ENCODE results near the gene GPC3. TPM values are rescaled to one million over a fixed set of nuclear protein-coding genes. Genes with fewer than 3 reads are reported as not detected.

The GPC3 gene
- total RNA-seq, 1 experiment from 2014 or later = 233 TPM

- Mint-ChIP-seq H3K4me1 (ENCODE audit: low read depth, unreplicated experiment) (peaks cover 39% of the 10 kb centered on the region), H3K9me3 (ENCODE audit: unreplicated experiment) (no peaks in the 10 kb centered on the region), H3K27me3 (ENCODE audit: insufficient read depth, unreplicated experiment) (no peaks in the 10 kb centered on the region), H3K27ac (ENCODE audit: unreplicated experiment) (peak overlapping the region; percentile 69), H3K36me3 (ENCODE audit: insufficient read depth, unreplicated experiment) (no peaks in the 10 kb centered on the region), H3K4me3 (ENCODE audit: unreplicated experiment) (peak overlapping the region; percentile 8)
- CTCF ChIA-PET = interaction anchor here (1.0 kb wide), 1 partner anchor 23 kb away, joined by 5 read pairs; no protein-coding TSS in a partner anchor
- no peak overlapping the region for H3K4me3 ChIP-seq (ENCODE audit: low read depth, low read length)
- DNase-seq = no peak
- peaks cover 43% of the 10 kb centered on the region for H3K4me1 ChIP-seq
- POLR2A ChIA-PET = no interaction called here
- H3K27me3 ChIP-seq (replicated peaks; ENCODE audit: control insufficient read depth, insufficient read depth, low read length) = no peaks in the 10 kb centered on the region
- no TSS peak for BruUV-seq (replicated peaks)
- no peaks in the 10 kb centered on the region for H3K36me3 ChIP-seq (ENCODE audit: control insufficient read depth, insufficient read depth, low read length)
- H3K9me3 ChIP-seq = no peaks in the 10 kb centered on the region
- no peak for TF ChIP-seq CTCF (IDR thresholded peaks at IDR 0.05; ENCODE audit: insufficient read depth in 1 of 2, low read depth in 1 of 2, low read length in 1 of 2, severe bottlenecking in 1 of 2, unreplicated experiment in 1 of 2)
- intact Hi-C loops (cut with micrococcal nuclease; ENCODE audit: unreplicated experiment) = no loop called here
These were observed 17.7 kb upstream of the GPC3 start for GRCh38 chrX:134002921-134003615.

- no peak overlapping the region for H3K4me3 ChIP-seq (ENCODE audit: low read depth, low read length)
- ChIA-PET POLR2A (no interaction called here), CTCF (no interaction called here)
- Mint-ChIP-seq H3K4me1 (ENCODE audit: low read depth, unreplicated experiment) (peaks cover 33% of the 10 kb centered on the region), H3K4me3 (ENCODE audit: unreplicated experiment) (no peak overlapping the region), H3K27me3 (ENCODE audit: insufficient read depth, unreplicated experiment) (no peaks in the 10 kb centered on the region), H3K9me3 (ENCODE audit: unreplicated experiment) (no peaks in the 10 kb centered on the region), H3K36me3 (ENCODE audit: insufficient read depth, unreplicated experiment) (no peaks in the 10 kb centered on the region), H3K27ac (ENCODE audit: unreplicated experiment) (no peak overlapping the region)
- H3K4me1 ChIP-seq = peaks cover 34% of the 10 kb centered on the region
- no peak for DNase-seq
- no peaks in the 10 kb centered on the region for H3K27me3 ChIP-seq (replicated peaks; ENCODE audit: control insufficient read depth, insufficient read depth, low read length)
- TF ChIP-seq CTCF (IDR thresholded peaks at IDR 0.05; ENCODE audit: insufficient read depth in 1 of 2, low read depth in 1 of 2, low read length in 1 of 2, severe bottlenecking in 1 of 2, unreplicated experiment in 1 of 2) = no peak
- no TSS peak for BruUV-seq (replicated peaks)
- H3K36me3 ChIP-seq (ENCODE audit: control insufficient read depth, insufficient read depth, low read length) = no peaks in the 10 kb centered on the region
- H3K9me3 ChIP-seq = no peaks in the 10 kb centered on the region
- intact Hi-C loops (cut with micrococcal nuclease; ENCODE audit: unreplicated experiment) = no loop called here
These were observed 15.2 kb upstream of the GPC3 start for GRCh38 chrX:134000260-134001245.

GRCh38 chrX:133999031-133999705 is 13.8 kb upstream of the GPC3 start:
- BruUV-seq (replicated peaks) = no TSS peak
- no peaks in the 10 kb centered on the region for H3K36me3 ChIP-seq (ENCODE audit: control insufficient read depth, insufficient read depth, low read length)
- peaks cover 40% of the 10 kb centered on the region for H3K4me1 Mint-ChIP-seq (ENCODE audit: low read depth, unreplicated experiment)
- H3K9me3 ChIP-seq = no peaks in the 10 kb centered on the region
- H3K4me3 Mint-ChIP-seq (ENCODE audit: unreplicated experiment) = no peak overlapping the region
- H3K9me3 Mint-ChIP-seq (ENCODE audit: unreplicated experiment) = no peaks in the 10 kb centered on the region
- no peaks in the 10 kb centered on the region for H3K36me3 Mint-ChIP-seq (ENCODE audit: insufficient read depth, unreplicated experiment)
- TF ChIP-seq CTCF (IDR thresholded peaks at IDR 0.05; ENCODE audit: insufficient read depth in 1 of 2, low read depth in 1 of 2, low read length in 1 of 2, severe bottlenecking in 1 of 2, unreplicated experiment in 1 of 2) = no peak
- H3K27me3 Mint-ChIP-seq (ENCODE audit: insufficient read depth, unreplicated experiment) = no peaks in the 10 kb centered on the region
- no peak overlapping the region for H3K4me3 ChIP-seq (ENCODE audit: low read depth, low read length)
- POLR2A ChIA-PET = no interaction called here
- no peaks in the 10 kb centered on the region for H3K27me3 ChIP-seq (replicated peaks; ENCODE audit: control insufficient read depth, insufficient read depth, low read length)
- CTCF ChIA-PET = no interaction called here
- intact Hi-C loops (cut with micrococcal nuclease; ENCODE audit: unreplicated experiment) = no loop called here
- H3K27ac Mint-ChIP-seq (ENCODE audit: unreplicated experiment) = peak overlapping the region; percentile 53
- peaks cover 29% of the 10 kb centered on the region for H3K4me1 ChIP-seq
- DNase-seq = no peak
